GM15510 (cell line): ENCODE measurements around the gene FZD10.

Experiments
- POLR2A ChIP-seq: IDR thresholded peaks from 3 replicates; pipeline ENCODE4 v1.6.1; 2011; ENCODE audit warnings: borderline replicate concordance; ENCODE audit not compliant: insufficient read length; ENCODE audit errors: extremely low read depth

FZD10 gene

DNA sequence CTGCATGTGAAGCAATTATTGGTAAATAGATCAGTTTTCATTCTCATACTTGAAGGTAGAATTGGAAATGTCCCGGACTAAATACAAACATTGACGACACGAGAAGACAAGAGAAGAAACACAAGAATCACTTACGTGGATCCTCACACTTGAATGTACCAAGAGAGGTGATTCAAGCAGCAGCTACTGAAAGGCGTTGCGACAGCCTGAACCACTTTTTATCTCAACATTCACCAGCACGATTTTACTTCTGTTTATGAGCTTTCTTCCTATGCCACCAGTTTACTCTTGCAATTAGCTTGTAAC lies 3.6 kb upstream of the FZD10 start:
- TF ChIP-seq POLR2A, result no peak

DNA sequence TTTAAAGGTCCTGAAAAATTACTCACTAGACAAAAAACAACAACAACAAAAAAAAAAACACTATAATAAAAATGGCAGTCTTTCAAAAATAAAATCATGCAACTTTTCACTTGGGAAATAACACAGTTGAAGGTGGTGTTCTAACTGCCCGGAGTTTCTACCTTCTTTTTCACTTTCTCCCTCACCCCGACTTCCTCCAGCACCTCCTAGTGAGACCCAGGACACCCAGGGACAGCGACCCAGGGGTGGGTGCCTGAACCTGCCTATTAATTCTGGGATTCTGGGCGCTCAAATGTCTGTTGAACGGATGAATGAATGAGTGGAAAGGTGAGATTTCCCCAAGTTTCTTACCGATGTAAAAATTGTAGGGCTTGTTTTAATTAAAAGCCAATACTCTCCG lies 2.0 kb upstream of the FZD10 start:
- no peak for TF ChIP-seq POLR2A

DNA sequence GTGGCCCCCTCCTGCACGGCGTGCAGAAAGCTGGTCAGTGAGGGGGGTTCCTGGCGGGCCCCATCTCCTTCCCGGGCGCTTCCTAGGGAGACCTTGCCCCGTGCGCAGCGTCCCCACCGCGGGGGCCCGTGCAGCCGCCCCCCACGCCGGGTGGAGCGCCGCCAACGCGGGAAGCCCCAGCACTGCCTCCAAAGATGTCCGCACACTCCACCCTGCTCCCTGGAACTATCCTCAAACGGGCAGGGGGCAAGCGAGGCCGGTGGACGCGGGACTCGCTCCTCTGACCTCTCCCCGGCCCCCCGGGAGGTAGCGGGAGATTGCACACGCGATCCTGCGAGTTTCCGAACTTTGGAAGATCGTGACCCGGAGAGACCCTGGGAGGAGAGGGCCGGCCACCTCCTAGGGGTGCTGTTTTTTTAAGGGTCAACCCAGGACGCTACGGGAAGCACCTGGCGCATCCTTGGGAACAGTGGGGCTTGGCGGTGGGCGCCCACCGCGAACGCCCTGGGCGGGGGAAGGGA lies 1.5 kb upstream of the FZD10 start:
- no peak for TF ChIP-seq POLR2A

DNA sequence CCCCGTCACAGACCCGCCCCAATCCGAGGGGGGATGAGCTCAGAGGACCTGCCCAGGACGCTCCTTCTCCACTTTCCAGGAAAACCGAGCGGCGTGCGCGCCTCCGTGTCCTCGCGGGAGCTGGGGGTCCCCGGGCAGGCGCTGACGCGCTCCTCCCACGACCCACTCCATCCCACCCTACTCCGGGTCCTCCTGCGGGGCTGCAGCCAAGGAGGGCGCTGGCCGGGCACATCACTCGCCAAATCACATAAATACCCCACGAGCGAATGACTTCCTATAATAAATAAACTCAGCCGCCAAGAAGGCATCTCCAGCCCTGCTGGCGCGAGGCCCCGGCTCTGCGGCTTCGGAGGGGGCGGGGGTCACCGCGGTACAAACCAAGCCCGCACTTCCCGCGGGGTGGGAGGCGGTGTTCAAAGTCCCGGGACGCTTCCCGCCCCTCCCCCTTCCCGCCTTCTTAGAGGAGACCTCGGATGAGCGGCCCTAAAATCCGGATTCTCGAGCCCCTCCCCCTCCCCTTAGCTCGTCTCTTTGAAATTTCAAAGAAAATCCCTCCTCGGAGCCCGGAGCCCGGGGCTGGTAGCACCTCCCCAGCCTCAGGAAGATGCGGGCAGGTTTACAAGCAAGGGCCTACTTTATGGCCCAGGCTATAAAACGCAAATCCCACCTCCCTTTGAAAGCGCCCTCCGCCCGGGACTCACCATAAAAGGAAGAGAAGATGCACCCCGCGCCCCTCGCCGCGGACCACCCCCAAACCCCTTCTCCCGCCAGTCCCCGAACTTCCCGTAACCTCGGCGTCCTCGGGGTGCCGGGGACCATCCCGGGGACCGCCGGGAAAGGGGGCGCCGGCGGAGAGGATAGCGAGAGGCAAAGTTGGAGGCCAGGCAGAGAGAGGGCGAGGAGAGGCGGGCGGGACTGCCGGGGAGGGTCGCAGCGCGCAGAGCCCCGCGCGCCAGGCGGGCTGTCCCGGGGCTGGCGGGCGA lies 712 bp upstream of the FZD10 start:
- TF ChIP-seq POLR2A, result no peak

DNA sequence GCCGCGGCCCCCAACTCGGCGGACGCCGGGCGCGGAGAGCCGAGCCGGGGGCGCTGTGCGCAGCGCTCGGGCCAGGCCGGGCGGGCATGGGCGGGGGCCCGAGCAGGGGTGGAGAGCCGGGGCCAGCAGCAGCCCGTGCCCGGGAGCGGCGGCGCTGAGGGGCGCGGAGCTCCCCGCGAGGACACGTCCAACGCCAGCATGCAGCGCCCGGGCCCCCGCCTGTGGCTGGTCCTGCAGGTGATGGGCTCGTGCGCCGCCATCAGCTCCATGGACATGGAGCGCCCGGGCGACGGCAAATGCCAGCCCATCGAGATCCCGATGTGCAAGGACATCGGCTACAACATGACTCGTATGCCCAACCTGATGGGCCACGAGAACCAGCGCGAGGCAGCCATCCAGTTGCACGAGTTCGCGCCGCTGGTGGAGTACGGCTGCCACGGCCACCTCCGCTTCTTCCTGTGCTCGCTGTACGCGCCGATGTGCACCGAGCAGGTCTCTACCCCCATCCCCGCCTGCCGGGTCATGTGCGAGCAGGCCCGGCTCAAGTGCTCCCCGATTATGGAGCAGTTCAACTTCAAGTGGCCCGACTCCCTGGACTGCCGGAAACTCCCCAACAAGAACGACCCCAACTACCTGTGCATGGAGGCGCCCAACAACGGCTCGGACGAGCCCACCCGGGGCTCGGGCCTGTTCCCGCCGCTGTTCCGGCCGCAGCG lies 639 bp downstream of the FZD10 start:
- no peak for TF ChIP-seq POLR2A

DNA sequence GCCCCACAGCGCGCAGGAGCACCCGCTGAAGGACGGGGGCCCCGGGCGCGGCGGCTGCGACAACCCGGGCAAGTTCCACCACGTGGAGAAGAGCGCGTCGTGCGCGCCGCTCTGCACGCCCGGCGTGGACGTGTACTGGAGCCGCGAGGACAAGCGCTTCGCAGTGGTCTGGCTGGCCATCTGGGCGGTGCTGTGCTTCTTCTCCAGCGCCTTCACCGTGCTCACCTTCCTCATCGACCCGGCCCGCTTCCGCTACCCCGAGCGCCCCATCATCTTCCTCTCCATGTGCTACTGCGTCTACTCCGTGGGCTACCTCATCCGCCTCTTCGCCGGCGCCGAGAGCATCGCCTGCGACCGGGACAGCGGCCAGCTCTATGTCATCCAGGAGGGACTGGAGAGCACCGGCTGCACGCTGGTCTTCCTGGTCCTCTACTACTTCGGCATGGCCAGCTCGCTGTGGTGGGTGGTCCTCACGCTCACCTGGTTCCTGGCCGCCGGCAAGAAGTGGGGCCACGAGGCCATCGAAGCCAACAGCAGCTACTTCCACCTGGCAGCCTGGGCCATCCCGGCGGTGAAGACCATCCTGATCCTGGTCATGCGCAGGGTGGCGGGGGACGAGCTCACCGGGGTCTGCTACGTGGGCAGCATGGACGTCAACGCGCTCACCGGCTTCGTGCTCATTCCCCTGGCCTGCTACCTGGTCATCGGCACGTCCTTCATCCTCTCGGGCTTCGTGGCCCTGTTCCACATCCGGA lies 1.4 kb downstream of the FZD10 start:
- TF ChIP-seq POLR2A, result no peak

DNA sequence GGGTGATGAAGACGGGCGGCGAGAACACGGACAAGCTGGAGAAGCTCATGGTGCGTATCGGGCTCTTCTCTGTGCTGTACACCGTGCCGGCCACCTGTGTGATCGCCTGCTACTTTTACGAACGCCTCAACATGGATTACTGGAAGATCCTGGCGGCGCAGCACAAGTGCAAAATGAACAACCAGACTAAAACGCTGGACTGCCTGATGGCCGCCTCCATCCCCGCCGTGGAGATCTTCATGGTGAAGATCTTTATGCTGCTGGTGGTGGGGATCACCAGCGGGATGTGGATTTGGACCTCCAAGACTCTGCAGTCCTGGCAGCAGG lies 1.9 kb downstream of the FZD10 start:
- no peak for TF ChIP-seq POLR2A

DNA sequence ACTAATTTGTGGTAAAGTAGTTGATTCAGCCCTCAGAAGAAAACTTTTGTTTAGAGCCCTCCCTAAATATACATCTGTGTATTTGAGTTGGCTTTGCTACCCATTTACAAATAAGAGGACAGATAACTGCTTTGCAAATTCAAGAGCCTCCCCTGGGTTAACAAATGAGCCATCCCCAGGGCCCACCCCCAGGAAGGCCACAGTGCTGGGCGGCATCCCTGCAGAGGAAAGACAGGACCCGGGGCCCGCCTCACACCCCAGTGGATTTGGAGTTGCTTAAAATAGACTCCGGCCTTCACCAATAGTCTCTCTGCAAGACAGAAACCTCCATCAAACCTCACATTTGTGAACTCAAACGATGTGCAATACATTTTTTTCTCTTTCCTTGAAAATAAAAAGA lies 2.7 kb downstream of the FZD10 start:
- no peak for TF ChIP-seq POLR2A

DNA sequence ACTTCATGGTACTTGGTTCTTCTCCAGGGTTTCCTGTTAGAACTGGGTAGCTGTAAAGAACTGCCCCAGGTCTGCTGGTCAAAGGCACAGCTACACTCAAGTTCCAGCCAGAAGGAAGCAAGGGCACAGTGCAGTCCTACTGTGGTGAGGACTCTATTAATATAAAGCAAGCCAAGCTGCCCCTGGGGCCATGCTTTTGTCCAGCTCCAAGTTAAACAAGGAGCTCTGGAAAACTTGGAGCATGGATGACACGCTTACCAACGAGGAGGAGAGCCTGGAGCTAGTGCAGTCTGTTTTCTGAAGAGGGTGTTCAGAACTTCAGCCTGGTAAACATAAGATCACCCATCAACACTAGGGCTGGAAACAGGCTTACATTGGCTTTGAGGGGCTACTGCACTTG lies 4.0 kb downstream of the FZD10 start:
- TF ChIP-seq POLR2A, result no peak

DNA sequence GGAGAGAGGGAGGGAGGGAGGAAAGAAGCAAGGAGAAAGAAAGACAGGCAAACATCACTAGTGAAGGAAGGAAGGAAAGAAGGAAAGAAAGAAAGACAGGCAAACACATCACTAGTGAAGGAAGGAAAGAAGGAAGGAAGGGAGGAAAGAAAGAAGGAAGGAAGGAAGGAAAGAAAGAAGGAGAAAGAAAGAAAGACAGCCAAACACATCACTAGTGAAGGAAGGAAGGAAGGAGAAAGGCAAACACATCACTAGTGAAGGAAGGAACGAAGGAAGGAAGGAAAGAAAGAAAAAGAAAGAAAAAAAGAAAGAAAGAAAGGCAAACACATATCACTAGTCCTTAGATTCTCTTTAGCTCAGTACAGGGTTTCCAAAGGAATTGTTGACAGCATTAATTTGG lies 5.3 kb downstream of the FZD10 start:
- TF ChIP-seq POLR2A, result no peak

DNA sequence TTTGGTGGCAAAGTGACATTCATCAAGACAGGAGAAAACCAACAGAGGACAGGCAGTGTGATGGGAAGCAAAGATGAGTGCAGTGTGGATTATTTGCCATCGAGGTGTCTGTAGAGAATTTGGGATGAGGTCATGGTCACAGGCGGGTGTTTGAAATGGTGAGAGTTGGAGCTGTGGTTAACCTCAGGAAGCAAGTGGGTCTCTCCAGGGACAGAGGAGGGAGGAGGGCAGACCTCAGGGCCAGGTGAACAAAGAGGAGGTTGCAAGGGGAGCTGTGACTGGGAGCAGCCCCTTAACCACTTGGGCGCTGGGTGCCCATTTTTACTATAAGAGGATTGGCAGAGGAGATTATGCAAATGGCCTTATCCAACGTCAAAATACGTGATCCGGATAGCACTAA lies 7.0 kb downstream of the FZD10 start:
- TF ChIP-seq POLR2A, result no peak

DNA sequence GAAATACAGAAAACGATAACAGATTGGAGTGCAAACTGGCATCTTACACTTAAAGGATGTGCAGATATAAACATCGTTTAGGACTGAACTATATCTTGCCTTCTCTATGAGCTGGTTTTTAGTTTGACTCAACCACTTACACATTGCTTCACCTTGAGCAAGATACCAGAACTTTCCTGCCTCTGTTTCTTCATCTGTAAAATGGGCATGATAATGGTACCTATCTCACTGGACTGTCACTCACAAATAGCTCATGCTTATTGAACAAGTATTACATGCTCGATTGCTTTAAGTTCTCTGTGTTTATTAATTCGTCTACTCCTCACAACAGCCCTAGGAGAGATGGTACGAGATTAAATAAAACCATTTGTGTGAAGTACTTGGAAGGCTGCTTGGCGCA lies 7.7 kb downstream of the FZD10 start:
- TF ChIP-seq POLR2A, result no peak

DNA sequence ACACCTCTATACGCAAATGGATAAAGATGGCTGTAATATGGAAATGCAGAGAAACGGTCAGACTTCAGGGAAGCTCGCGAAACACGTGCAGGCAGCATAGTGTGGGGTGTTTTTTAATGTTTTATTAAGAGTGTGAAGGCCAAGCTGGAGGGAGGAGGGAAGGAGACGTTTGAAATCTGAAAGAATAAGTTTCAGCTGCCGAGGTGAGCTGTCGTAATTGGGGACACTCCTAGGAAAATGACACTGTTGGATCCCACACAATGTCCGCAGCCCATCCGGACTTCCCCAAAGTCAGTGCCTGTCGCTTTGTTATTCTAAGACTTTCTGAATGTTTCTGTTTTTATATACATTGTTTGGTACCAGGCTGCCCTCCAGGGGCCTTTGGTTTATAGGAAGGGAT lies 8.3 kb downstream of the FZD10 start:
- no peak for TF ChIP-seq POLR2A

DNA sequence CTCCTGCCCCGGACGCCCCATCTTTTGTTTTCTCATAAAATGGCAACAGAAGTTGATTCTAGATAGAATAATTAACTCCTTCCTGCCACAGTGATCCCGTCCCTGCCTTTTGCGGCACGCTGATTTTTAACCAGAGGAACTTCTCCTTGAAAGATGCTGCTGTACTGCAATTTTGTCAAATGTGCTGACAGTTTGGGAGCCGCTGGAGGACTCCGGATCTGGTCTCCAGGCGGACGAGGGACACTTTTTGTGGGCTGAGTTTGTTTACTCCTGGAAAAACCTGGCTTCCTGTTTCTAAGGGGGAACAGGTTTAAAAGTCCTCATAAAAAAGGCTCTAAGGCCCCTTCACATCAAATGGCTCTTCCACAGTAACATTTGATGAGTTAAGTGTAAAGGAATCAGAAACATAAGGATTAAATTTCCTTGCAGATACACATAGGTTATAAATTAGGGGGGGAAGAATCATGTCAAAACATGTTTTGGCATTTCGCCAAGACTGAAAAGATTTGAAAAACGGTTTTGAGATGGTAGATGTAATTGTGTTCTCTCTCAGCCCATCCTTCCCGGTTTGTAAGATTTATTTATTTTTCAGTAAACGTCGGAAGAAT lies 15.5 kb downstream of the FZD10 start:
- no peak for TF ChIP-seq POLR2A

DNA sequence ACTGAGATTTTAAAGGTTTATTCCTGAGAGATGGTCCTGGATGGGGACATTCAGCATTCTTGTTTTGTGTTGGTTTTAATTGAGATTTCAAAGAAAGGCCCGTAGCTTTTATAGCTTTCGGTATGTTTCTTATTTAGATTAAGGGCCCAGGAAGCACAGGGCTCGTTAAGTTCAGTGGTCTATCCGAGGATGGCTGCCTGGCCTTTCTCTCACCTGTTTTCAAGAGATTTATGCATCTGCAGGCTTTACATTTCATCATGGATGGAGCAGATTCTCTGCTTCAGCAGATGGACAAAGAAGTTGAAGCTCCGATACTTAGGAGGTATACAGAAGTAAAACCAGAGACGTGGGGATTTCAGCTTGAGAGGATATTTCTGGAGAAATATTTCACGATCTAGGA lies 16.0 kb downstream of the FZD10 start:
- TF ChIP-seq POLR2A, result no peak
